ENCODE results near the gene ZNF474.
"Not testable (repeated sequence)": the region's sequence is repeated elsewhere in the genome, so short reads cannot be mapped to it uniquely, and the experiment has no call there.

The ZNF474 gene

DNA sequence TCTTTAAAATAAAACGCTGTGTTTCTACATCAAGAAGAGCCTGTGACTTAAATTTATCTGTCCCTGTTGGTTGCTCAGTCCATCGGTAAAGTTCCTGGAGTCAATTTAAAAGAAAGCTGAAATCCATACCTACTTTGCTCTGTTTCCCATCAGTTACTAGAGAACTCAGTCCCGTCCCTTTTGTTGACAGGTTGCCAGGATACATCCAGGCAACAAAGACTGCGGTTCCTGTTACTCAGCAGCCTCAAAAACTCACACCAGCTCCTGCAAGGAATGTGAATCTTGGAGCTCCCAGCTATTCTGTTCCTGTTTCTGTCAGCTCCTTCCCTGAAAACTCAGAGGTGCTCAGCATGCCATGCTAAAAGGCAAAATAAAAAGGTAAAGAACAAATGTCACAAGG, at the start of gene ZNF474:
Gene ZNF474 (plus strand): TSS at position 241 of the 400 bp plus-strand sequence. CDS start 22,445 bp downstream, outside the sequence.
- DNase-seq, result no peak

DNA sequence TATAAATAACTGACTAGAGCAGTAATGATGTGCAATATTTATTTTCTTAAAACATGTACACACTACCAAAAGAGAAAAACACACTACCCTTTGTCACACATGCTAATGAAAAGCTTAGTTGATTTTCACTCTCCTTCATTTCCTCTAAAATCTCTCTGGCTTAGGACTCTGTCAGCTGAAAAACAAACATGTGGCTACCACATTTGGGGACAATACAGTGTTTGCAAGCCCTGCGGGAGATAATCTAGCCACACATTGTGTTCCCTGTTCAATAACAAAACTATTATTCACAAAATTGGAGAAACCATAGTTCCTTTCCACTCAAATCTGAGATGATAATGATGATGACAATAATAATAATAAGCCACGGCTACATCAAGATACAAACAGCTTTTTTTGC, 47.8 kb upstream of the ZNF474 start:
- DNase-seq, result no peak

DNA sequence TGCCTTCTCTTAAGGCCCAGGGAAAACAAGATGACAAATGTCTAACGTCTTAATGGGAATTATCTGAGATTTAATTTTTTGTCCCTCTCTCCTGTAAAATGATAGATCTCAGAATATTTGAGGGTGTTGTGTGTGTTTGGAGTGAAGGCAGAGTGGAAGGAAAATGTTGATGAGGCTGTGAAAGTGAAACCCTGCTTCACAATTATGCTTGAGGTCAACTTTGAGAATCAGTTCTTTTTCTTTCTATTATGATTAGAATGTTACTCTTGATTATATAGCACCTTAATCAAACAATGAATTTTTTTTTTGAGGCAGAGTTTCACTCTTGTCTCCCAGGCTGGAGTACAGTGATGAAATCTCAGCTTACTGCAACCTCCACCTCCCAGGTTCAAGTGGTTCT, 45.8 kb upstream of the ZNF474 start:
- DNase-seq, result no peak

DNA sequence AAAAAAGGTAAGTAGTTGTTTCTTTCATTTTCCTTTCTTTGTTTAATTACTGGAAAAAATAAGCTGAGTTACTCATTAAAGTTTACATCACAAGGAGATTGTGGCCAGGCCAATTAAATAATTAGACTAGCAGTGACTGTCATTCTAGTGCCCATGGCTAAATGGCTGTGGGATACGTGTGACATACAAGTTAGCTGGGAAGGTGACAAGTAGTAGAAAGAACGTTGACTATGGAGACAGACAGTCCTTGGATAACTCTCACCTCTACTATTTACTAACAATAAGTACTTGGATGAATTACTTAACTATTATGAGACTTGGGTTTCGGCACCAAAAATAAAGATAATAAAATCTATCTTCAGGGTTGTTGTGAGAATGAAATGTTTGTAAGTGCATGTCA, 44.3 kb upstream of the ZNF474 start:
- no peak for DNase-seq

DNA sequence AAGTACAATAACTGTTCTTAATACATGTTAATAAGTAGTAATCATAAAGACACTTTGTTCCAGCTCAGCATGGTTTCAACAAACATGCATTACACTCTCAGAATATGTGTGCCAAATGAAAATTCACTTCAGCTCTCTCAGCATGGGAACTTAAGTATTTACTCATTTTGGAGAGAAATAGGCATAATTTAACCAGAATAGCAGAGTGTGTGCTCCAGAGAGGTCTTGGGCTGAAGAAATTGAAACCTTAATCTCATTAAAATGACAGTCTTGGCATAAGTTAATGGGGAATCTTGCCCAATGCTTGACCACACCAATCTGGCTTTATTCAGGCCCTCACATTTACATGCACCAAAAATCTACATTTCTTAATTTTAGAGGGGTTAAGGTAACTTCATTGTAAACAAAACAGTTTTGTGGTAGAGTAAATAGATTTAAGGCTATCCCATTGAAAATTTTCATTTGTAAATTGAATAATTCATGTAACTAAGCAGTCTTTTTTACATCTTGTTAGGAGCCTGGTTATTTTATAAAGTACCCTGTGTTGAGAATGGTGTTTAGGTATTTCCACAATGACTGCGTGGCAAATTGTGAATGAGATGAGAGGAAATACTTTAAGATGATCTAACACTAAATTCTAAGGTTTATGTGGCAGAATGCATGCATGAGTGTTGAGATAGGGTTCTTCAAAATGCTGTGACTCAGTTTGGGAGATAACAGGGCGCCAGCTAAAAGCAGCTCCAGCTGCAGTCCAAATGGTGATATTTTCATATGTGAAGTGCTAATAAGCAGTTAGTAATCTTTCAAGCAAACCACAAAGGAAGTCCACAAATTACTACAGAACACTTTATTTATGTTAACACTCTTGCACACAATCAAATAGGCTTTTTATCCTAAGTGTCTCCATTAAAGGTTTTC, 40.0 kb upstream of the ZNF474 start:
- DNase-seq, result no peak

DNA sequence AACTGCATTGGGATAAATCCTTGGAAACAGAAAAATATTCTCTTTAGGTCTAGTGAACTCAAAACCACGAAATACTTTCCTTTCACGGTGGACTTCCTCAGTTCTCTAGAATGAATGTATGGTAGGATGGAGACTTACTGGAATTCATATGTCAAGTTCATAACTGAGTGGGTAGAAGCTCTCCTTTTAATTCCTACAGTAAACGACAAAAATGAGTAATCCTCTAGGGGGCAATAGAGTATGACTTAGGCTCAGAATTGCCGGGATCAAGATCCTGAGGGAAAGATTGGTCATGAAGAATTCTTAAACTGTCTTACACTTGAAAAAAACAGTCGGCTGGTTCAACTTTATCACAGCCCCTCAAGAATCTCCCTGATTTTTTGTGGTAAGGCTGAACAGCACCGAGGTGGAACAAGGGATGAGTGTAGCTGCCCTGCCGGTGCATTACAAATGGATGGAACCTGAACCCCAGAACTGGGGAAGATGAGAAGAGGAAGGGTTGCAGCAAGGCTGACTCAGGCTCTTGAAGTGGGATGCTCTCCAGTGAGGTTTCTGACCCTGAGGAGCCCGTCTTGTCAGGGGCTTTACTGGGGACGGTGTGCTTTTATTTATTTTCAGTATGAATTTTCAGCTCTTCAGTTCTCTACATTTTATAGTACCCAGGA, 37.3 kb upstream of the ZNF474 start:
- no peak for DNase-seq

DNA sequence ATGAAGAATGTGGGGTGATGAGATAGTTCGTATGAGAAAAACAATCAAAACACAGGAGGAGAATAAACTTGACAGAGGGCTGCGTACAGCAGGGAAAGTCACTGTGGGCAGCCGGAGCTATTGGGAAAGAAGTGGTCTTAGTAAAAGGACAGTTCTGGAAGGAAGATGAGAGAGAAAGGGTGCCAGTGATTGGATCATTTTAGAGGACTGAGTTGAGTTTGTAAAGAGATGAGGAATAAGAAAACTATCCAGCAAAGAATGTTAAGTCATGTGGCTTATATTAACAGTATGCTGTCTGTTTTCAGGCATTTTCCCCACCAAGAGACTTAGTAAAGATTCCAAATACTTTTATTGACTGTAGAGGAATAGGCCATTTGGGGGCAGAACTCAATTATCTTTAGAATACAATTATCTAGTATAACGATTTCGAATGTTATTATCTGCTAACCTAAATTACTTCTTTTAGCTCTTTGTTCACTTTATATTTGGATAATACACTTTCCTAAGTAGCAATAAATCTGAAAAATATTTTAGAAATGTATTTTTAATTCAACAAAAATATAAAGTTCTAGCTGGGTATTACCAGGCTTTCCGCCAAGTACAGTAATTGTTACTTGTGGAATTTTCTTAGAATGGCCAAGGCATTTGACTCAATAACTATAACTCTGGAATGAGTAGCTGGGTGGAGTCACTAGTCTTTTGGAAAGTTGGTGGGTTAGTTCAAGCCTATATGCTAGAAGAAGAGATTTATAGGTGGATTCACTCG, 35.7 kb upstream of the ZNF474 start:
- DNase-seq, result no peak

DNA sequence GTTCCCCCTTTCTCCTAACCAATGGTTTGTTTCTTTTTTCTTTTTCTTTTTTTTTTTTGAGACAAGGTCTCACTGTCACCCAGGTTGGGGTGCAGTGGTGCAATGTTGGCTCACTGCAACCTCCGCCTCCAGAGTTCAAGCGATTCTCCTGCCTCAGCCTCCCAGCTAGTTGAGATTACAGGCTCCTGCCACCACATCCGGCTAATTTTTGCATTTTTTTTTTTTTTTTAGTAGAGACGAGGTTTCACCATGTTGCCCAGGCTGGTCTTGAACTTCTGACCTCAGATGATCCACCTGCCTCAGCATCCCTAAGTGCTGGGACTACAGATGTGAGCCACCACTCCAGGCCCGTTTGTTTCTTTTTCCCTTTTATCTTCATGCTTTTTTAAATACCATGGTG, 35.1 kb upstream of the ZNF474 start:
- not testable (repeated sequence) for DNase-seq

DNA sequence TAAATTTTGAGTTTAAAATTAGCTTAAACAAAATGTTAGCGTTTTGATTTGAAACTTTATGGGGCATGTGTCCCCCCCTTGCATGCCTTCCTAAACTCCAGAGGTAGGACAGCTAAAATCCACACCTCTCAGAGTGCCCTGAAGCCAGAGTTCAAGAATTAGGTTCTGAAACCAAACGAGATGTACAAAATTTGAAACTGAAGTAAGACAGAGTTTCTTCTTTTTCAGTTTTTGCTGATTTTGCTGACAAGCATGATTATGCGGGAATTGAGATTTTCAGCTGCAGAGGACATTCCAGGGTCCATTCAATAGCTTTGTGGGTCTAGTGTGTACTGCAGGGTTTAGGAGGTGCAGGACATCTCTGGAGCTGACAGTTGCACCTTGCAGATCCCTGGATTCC, 34.2 kb upstream of the ZNF474 start:
- no peak for DNase-seq

DNA sequence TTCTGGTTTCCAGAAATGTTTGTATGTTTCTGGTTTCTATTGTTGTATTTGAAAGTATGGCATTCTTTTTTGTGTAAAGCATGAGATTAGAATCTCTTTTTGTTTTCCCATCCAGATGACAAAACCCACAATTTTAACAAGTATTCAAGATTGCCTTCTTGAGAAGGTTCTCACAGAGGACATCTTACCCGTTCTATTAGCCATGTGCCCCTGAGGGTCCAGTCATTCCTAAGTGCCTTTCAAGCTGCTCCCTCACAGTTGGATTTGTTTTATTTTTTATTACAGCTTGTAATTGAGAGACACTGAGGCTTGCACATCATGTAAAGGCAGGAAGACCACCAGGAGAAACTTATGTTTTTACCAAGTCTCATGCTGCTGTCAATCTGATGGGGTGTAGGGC, 32.0 kb upstream of the ZNF474 start:
- DNase-seq, result no peak

DNA sequence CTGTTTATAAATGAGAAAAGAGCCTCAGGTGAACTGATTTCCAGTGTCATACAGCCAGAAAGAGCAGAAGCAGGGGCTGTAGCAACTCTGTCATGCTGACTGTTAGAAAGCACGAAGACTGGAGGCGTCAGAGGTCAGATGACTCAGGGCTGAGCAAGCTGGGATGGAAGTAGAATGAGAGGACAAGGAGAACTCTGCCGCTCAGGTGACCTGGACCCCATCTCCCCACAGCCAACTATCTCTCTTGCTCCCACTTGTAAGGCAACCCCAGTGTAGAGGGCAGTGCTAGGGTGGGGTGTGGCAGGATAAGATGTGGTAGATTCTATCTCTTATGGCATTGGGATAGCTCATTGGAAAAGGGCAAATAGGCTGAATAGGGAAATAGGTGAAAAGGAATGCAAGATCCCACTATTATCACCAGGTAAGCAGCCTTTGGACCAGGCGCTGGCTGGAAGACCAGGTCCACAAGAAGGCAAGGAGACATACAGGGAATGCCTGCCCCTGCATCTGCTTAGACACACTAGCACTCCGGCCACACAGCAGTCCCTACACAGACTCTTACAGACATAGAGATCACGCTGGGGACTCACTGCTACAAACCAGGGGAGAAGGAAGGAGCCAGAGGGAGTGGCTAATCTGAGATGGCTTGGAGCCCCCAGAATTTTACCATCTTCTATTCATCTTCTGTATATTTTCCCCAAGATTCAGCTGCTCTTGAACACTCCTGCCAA, 30.1 kb upstream of the ZNF474 start:
- DNase-seq, result no peak

DNA sequence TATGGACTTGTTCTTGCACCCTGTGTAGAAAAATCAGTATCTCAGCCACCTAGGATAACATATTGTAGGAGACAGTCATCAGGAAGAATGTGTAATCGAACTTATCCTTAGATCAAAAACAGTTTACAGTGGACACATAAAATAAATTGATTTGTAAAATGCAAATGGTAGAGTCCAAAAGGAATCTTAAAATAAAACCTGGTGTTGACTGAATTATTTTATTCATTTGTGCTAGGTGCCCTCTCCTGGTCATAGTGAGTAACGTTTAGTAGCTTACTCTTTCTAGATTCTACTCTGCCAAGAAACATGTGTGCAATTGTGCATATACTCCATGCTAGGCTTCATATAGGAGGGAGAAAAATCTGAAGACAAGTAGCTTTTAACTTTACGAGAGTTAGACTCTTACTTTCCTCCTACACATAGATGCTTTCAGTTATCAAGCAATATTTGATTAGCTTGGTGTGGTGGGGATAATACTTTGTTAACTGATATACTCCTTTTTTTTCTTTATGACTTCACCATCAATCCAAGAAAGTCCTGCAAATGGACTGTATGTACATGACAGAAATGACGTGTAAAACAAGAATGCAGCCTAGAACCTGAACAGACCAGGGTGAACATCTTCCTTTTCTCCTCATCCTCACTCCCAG, 27.6 kb upstream of the ZNF474 start:
- DNase-seq, result no peak

DNA sequence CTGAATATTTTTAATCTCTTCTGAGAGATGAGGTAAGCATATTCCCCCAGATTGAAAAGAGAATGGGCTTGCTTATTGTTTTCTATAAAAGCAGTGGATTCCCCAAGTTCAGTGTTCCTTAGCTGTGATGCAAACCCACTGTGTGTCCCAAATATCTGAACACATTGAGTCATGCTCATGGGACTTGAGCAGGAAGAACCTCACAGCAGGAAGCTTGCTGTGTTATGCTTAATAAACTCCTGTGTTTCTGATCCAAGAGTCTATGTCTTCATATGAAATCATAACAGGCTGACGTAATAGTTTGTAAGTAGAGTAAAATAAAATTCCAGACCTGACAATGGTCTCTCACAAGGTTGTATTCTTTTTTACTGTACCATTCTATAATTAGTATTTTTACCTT, 26.5 kb upstream of the ZNF474 start:
- DNase-seq, result no peak

DNA sequence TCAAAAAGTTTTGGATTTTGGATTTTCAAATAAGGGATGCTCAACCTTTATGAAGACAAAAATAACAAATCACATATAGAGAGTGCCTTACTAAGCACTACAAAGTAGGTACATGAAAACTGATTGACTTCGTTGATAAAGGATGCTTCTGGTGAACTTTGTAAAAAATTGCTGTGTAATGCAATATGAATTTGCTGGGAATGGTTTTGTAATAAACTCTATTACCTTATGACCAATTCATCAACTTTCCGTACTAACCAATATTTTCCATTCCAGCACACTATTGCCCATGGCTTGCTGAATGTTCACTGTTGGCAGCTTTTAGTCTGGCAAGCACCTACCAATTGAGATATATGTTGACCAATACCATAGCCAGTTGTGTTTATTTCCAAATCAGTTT, 23.4 kb upstream of the ZNF474 start:
- no peak for DNase-seq

DNA sequence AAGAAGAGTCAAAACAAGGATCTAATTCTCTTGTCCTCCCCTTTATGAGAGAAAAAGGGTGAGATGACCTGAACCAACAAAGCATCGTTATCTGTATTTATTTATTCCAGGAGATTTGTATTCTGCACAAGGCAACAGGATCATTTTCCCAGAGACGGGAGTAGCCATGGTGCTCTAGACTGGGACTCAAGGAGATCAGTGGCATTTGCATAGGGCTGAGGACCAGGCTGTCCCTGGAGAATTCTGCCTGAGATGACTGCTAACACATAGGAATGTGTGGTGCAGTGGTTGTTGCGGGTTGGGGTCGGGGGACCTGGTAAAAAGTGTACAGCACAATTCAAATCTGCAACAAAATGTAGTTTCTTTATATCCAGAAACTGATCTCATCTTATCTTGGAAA, 22.3 kb upstream of the ZNF474 start:
- no peak for DNase-seq

DNA sequence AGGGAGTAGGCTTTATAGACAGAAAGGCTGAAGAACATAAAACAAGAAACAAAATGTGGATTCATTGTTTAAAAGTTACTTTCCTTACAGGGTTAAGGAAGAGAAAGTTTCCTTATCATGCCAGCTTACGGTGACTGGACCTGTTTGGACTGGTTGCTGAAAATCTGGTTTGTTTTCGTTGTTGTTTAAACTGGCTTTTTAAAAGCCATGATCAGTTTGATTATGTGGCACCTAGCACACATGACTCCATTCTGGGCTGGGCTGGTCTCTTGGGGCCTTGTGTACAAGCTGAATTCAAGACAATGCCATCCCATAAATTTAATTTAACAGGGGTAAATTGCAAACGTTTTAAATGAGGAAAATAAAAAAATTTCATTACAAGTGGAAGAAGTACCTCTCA, 18.4 kb upstream of the ZNF474 start:
- DNase-seq, result no peak

DNA sequence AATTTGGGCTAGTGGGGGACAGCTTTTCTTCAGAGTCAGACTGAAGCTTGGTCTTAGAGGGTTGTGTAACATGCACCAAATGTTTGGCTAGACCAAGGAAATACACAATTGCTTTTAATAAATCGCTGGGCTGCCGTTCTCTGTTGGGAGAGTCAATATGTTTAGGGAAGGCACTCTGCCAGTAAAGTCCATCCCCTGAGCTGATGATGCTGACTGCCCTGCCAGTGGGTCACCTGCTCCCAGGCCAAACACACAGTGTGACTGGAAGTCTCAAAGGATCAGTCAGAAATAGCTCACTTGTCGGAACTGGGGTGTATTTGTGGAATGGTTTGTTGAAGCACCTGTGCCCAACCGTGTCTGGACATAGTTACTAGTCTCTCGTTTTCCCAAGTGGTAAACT, 17.9 kb upstream of the ZNF474 start:
- no peak for DNase-seq

DNA sequence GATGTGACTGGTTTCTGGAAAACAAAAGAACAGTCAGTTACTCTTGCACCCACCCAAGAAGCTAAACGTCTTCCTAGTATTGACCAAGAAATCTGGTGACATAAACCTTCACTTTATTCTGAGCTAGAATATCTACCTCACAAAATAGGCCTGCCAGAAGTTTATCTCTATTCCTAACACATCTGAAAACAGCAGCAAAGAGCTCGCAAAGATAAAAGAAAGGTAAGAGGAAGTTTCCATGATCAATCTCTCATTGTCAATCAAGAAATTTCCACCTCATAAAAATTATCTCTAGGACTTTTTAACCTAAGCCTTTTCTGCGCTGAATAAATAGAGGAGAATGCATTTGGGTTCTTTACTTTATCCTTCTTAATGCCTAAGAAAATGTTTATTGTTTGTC, 17.3 kb upstream of the ZNF474 start:
- DNase-seq, result no peak

DNA sequence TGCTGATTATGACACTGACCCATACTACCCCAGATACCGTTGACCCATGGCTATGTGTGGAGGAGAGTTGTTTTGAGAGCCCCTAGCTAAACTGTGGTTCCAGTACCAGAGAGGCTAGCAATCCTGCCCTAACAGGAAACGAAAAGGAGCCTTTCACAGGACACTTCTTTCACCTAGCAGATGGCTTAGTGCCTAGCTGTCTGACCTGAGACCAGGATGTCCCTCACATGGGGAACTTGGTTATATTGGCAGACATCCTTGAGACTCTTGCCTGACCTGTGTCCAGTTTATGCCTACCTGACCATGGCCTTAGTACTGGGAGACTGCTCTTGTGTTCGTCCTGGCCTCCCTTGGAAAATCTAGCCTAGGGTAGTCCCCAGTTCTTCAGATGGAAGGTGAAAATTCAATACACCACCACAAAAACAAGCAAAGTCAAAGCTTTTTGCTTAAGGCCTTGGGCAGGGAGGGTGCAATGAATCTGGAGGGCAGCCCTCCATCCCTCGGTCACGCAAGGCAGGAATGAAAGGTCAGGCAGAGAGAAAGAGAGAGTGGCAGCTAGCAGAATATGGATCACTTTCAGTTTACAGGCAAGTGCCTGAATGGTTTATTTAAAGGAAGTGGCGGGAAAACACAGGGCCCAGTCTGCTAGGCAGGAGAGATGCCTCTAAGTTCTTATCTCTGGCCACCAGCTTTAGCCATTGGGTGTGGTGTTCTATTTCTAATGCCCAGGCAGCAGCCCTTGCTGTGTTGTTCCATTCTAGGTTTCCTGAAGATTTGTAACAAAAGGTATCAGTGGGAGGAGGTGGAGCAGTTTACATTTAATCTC, 16.4 kb upstream of the ZNF474 start:
- DNase-seq, result no peak

DNA sequence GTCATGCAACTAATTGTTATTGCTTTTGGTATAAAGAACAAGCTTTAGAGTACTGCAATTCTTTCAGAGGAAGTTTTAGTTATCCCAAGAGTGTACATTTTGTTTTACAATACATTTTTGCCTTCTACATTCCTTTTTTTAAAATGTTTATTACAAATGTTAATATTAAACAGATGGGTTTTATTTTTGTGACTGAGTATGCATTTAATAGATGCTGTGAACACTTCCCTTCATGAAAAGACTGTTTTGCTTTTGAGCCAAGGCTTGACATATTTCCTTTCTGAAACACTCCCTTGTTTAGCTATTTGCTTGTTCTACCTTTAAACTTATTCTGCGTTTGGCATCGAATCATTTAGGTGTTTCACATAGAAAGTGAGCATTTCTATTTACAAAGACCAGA, 14.8 kb upstream of the ZNF474 start:
- DNase-seq, result no peak

DNA sequence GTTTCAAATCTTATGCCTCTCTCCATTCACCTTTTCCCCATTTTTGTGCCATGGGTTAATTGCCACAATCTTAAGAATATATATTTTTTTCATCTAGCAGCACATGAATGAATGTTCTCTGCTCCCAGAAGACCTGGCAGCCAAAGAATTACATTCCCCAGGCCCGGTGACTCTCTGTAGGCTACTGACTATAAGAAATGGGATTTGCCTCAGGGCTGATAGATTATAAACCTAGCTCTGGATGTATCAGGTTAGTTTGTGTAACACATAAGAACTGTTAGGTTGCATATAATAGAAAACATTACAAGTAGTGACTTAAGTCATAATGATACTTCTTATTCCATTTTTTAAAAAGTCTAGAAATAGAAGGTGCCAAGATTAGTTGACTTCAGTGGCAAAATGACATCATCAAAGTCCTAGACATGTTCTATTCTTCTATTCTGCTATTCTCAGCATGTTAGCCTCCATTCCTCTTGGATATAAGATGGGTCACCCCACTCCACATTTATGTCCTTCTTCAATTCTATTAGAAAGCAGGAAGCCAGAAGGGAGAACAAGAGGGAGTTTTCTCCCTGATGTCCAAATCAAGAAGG, 10.9 kb upstream of the ZNF474 start:
- no peak for DNase-seq
